Erythroblast (primary cell): ENCODE data around the gene COP1.

ENCODE experiments used
- GATA1 ChIP-seq: IDR thresholded peaks from 2 replicates; pipeline ENCODE4 v1.6.1; 2011; ENCODE audit warnings: low read depth, mild to moderate bottlenecking, control low read depth, low read length, moderate library complexity
- POLR2A ChIP-seq: IDR thresholded peaks from 2 replicates; pipeline ENCODE4 v1.6.1; 2011; ENCODE audit warnings: mild to moderate bottlenecking, low read length

GRCh38 chr1:176196728-176197127 lies 10.4 kb downstream of the COP1 start:
- TF ChIP-seq POLR2A (no peak), GATA1 (no peak)
